Bronchial epithelial cell (primary cell): ENCODE data around the gene GH1. TPM values are rescaled to one million over a fixed set of nuclear protein-coding genes. Genes with fewer than 3 reads are reported as not detected.
"Not testable (repeated sequence)": the region's sequence is repeated elsewhere in the genome, so short reads cannot be mapped to it uniquely, and the experiment has no call there.

Experiments
- DNase-seq: peaks from one replicate; pipeline ENCODE4 v3.0.0-alpha.2; 2010; ENCODE audit warnings: low read depth
- FAIRE-seq: peaks from 2 replicates; lab custom pipeline; 2011; peaks lifted over from hg19 to GRCh38; lab: Jason Lieb, UNC
- H3K27me3 ChIP-seq: 2 replicates; pipeline ENCODE4 v1.5.1; 2011; ENCODE audit warnings: low read length; ENCODE audit not compliant: control insufficient read depth, insufficient read depth
- H3K36me3 ChIP-seq: 2 replicates; pipeline ENCODE4 v1.5.1; 2011; ENCODE audit warnings: low read length; ENCODE audit not compliant: control insufficient read depth, insufficient read depth
- H3K4me3 ChIP-seq: 2 replicates; pipeline ENCODE4 v1.5.1; 2011; ENCODE audit warnings: mild to moderate bottlenecking, low read depth, low read length, control low read depth
- total RNA-seq: library from RNA; depleted of rRNA; stranded (reverse); fragments of >200 nt; gene quantifications from 2 replicates; pipeline ENCODE4 v1.2.1, GENCODE V29; 2014
- TF ChIP-seq, protein P1 (sequence below): IDR thresholded peaks from 2 replicates; pipeline ENCODE4 v1.5.1; 2011; ENCODE audit warnings: mild to moderate bottlenecking, moderate library complexity, low read length, control low read depth, inconsistent platforms; ENCODE audit not compliant: insufficient read depth, severe bottlenecking

The GH1 gene
- total RNA-seq, 1 donor from 2014 or later, result not detected

DNA sequence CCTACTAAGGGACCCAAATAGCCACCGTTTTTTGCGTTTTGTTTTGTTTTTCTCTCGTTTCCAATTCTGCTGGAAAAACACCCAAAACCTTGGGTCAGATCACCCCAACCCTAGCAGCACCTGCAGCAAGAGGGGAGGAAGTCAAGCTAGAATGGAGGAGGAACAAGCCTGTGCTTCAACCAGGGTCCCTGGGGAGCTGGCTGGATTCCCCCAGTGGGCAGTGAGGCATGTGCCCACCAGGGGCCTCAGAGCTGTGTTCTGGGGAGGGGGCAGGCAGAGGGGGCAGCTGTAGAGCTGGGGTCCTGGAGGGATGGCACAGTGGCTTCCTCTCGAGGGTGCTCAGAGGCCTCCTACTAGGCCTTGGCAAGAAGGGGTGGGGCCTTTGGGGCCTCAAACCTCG lies 7.0 kb upstream of the GH1 start:
- no peaks in the 10 kb centered on the region for H3K27me3 ChIP-seq
- H3K4me3 ChIP-seq, result no peak overlapping the region
- no peaks in the 10 kb centered on the region for H3K36me3 ChIP-seq
- TF ChIP-seq, protein P1, sequence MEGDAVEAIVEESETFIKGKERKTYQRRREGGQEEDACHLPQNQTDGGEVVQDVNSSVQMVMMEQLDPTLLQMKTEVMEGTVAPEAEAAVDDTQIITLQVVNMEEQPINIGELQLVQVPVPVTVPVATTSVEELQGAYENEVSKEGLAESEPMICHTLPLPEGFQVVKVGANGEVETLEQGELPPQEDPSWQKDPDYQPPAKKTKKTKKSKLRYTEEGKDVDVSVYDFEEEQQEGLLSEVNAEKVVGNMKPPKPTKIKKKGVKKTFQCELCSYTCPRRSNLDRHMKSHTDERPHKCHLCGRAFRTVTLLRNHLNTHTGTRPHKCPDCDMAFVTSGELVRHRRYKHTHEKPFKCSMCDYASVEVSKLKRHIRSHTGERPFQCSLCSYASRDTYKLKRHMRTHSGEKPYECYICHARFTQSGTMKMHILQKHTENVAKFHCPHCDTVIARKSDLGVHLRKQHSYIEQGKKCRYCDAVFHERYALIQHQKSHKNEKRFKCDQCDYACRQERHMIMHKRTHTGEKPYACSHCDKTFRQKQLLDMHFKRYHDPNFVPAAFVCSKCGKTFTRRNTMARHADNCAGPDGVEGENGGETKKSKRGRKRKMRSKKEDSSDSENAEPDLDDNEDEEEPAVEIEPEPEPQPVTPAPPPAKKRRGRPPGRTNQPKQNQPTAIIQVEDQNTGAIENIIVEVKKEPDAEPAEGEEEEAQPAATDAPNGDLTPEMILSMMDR, result no peak
- no peak for FAIRE-seq
- DNase-seq, result no peak

- not testable (repeated sequence) for DNase-seq, H3K4me3 ChIP-seq, H3K27me3 ChIP-seq, H3K36me3 ChIP-seq, FAIRE-seq
These were observed 3.8 kb upstream of the GH1 start for GRCh38 chr17:63922402-63922801.

GRCh38 chr17:63920779-63921178 lies 2.1 kb upstream of the GH1 start:
- not testable (repeated sequence) for H3K27me3 ChIP-seq, DNase-seq, H3K36me3 ChIP-seq, FAIRE-seq, H3K4me3 ChIP-seq

- not testable (repeated sequence) for DNase-seq, H3K27me3 ChIP-seq, FAIRE-seq, H3K36me3 ChIP-seq, H3K4me3 ChIP-seq
These were observed 1.4 kb upstream of the GH1 start for GRCh38 chr17:63920050-63920449.

- Histone ChIP-seq H3K4me3 (no peak overlapping the region), H3K27me3 (peaks cover 5% of the 10 kb centered on the region), H3K36me3 (no peaks in the 10 kb centered on the region)
- TF ChIP-seq, protein P1, result peak; percentile 96
- FAIRE-seq (no peak), DNase-seq (peak; percentile 54)
These were observed 678 bp upstream of the GH1 start for GRCh38 chr17:63919311-63919723.

GRCh38 chr17:63918305-63918704 lies 334 bp downstream of the GH1 start:
- FAIRE-seq (no peak), DNase-seq (no peak)
- TF ChIP-seq, protein P1, result no peak
- Histone ChIP-seq H3K36me3 (no peaks in the 10 kb centered on the region), H3K27me3 (peaks cover 5% of the 10 kb centered on the region), H3K4me3 (no peak overlapping the region)

DNA sequence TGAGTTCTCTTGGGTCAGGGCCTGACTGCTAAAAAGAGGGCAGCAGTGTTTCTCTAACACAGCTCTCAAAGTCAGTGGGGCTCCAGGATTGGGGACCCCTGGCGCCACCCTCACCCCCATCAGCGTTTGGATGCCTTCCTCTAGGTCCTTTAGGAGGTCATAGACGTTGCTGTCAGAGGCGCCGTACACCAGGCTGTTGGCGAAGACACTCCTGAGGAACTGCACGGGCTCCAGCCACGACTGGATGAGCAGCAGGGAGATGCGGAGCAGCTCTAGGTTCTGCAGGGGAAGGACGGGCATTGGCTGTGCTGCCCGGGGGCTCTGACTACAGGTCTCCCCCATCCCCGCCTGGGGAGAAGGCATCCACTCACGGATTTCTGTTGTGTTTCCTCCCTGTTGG lies 993 bp downstream of the GH1 start:
- Histone ChIP-seq H3K27me3 (peaks cover 5% of the 10 kb centered on the region), H3K4me3 (no peak overlapping the region), H3K36me3 (no peaks in the 10 kb centered on the region)
- DNase-seq (no peak), FAIRE-seq (no peak)
- TF ChIP-seq, protein P1, result no peak

DNA sequence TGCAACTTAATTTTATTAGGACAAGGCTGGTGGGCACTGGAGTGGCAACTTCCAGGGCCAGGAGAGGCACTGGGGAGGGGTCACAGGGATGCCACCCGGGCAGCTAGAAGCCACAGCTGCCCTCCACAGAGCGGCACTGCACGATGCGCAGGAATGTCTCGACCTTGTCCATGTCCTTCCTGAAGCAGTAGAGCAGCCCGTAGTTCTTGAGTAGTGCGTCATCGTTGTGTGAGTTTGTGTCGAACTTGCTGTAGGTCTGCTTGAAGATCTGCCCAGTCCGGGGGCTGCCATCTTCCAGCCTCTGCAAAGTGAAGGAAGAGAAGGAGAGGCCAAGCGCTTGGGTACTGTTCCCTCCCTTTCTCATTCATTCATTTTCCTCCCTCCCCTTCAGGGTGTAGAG lies 1.4 kb downstream of the GH1 start:
- FAIRE-seq, H3K27me3 ChIP-seq, H3K4me3 ChIP-seq, H3K36me3 ChIP-seq, DNase-seq: not testable (repeated sequence)
